ENCODE results near the gene PDE4D.

GRCh38 chr5:59234236-59234635 lies 659.3 kb downstream of the PDE4D start:
- no peak for TF ChIP-seq CTCF (conservative IDR thresholded peaks at IDR 0.05; ENCODE audit: low read length)
- TF ChIP-seq EZH2phosphoT487 (IDR thresholded peaks at IDR 0.05; ENCODE audit: borderline replicate concordance, low read depth, low read length), result no peak
